HG03159 (cell line): ENCODE data around the gene MSL3B.

Experiments used
- ATAC-seq: cut with Tn5 transposase; IDR thresholded peaks from one replicate; pipeline ENCODE4 v1.9.1; 2021; ENCODE audit warnings: mild to moderate bottlenecking, moderate library complexity; ENCODE audit not compliant: unreplicated experiment

The MSL3B gene

GRCh38 chr2:233835230-233836186 lies 32.7 kb downstream of the MSL3B start:
- no peak for ATAC-seq

GRCh38 chr2:233833345-233833744 lies 34.8 kb downstream of the MSL3B start:
- no peak for ATAC-seq

- ATAC-seq = no peak
Observed at GRCh38 chr2:233832869-233833311, 35.3 kb downstream of the MSL3B start.

GRCh38 chr2:233832414-233832813 lies 35.8 kb downstream of the MSL3B start:
- no peak for ATAC-seq

GRCh38 chr2:233831861-233832260 lies 36.3 kb downstream of the MSL3B start:
- ATAC-seq = no peak

GRCh38 chr2:233831011-233831721 lies 37.0 kb downstream of the MSL3B start:
- ATAC-seq = no peak

GRCh38 chr2:233830111-233830802 lies 37.9 kb downstream of the MSL3B start:
- no peak for ATAC-seq

- ATAC-seq = no peak
Observed at GRCh38 chr2:233829193-233830110, 38.7 kb downstream of the MSL3B start.

GRCh38 chr2:233828546-233829192 lies 39.5 kb downstream of the MSL3B start:
- no peak for ATAC-seq

- ATAC-seq = no peak
Observed at GRCh38 chr2:233824373-233824772, 43.8 kb downstream of the MSL3B start.

GRCh38 chr2:233823731-233824121 lies 44.5 kb downstream of the MSL3B start:
- ATAC-seq = no peak

GRCh38 chr2:233822781-233823730 lies 45.1 kb downstream of the MSL3B start:
- no peak for ATAC-seq

- ATAC-seq = no peak
Observed at GRCh38 chr2:233822101-233822771, 46.0 kb downstream of the MSL3B start.

GRCh38 chr2:233821709-233822100 lies 46.5 kb downstream of the MSL3B start:
- ATAC-seq = no peak

GRCh38 chr2:233821196-233821595 lies 47.0 kb downstream of the MSL3B start:
- no peak for ATAC-seq

- ATAC-seq = no peak
Observed at GRCh38 chr2:233820774-233821105, 47.4 kb downstream of the MSL3B start.

GRCh38 chr2:233819884-233820773 lies 48.1 kb downstream of the MSL3B start:
- no peak for ATAC-seq
